Measurements from ENCODE around the gene CYB5R2. TPM values are rescaled to one million over a fixed set of nuclear protein-coding genes. Genes with fewer than 3 reads are reported as not detected.

Gene CYB5R2
- total and polyA plus RNA-seq, 10 donors, result 1.2 to 5.3 (median 2.8) TPM

GRCh38 chr11:7675631-7676030, 2.3 kb upstream of the CYB5R2 start:
- WGBS, 5 donors, result 76 to 93% (median 88%) methylated on average over 3 of the region's 3 CpGs
- peaks cover 0 to 23% (median 16%) of the 10 kb centered on the region in 6 donors for H3K4me1 ChIP-seq
- TF ChIP-seq POLR2AphosphoS5 (IDR thresholded peaks at IDR 0.05) (no peak), CTCF (IDR thresholded peaks at IDR 0.05 in 8 of 11, conservative IDR thresholded peaks at IDR 0.05 in 3 of 11) (no peak), POLR2A (IDR thresholded peaks at IDR 0.05) (no peak)
- peaks cover 2 to 69% (median 35%) of the 10 kb centered on the region in 7 donors for H3K27me3 ChIP-seq (replicated peaks in 1 of 7)
- intact Hi-C loops (cut with DNase I; ENCODE audit: low total_unique reads), result no loop called here
- H3K36me3 ChIP-seq, result no peaks in the 10 kb centered on the region
- no peak for DNase-seq
- no peak overlapping the region for H3K4me3 ChIP-seq
- no peak overlapping the region for H3K27ac ChIP-seq
- H3K9me3 ChIP-seq, result peaks cover 0 to 15% (median 0%) of the 10 kb centered on the region in 8 donors

GRCh38 chr11:7673724-7674434, 579 bp upstream of the CYB5R2 start:
- Histone ChIP-seq H3K27ac (peak overlapping the region in 6 of 8 donors; percentile 28 to 69 (median 46)), H3K9me3 (peaks cover 0 to 12% (median 0%) of the 10 kb centered on the region in 8 donors), H3K4me1 (peaks cover 0 to 23% (median 16%) of the 10 kb centered on the region in 6 donors), H3K4me3 (peak overlapping the region; percentile 33 to 72 (median 45)), H3K36me3 (no peaks in the 10 kb centered on the region), H3K27me3 (replicated peaks in 1 of 7) (peaks cover 2 to 72% (median 35%) of the 10 kb centered on the region in 7 donors)
- no peak for DNase-seq
- TF ChIP-seq POLR2AphosphoS5 (IDR thresholded peaks at IDR 0.05) (peak in 1 of 3 donors; percentile 0), CTCF (IDR thresholded peaks at IDR 0.05 in 8 of 11, conservative IDR thresholded peaks at IDR 0.05 in 3 of 11) (no peak)
- intact Hi-C loops (cut with DNase I; ENCODE audit: low total_unique reads), result no loop called here
- WGBS, 5 donors, result 5 to 7% (median 6%) methylated on average over 44 to 72 of the region's 72 CpGs

GRCh38 chr11:7672276-7672959, 882 bp downstream of the CYB5R2 start:
- H3K27ac ChIP-seq, result no peak overlapping the region
- no peak for TF ChIP-seq CTCF (IDR thresholded peaks at IDR 0.05 in 8 of 11, conservative IDR thresholded peaks at IDR 0.05 in 3 of 11)
- TF ChIP-seq POLR2A (IDR thresholded peaks at IDR 0.05), result no peak
- TF ChIP-seq POLR2AphosphoS5 (IDR thresholded peaks at IDR 0.05), result no peak
- H3K27me3 ChIP-seq (replicated peaks in 1 of 7), result peaks cover 2 to 71% (median 35%) of the 10 kb centered on the region in 7 donors
- peak overlapping the region in 1 of 8 donors; percentile 72 for H3K4me3 ChIP-seq
- peaks cover 0 to 23% (median 16%) of the 10 kb centered on the region in 6 donors for H3K4me1 ChIP-seq
- peaks cover 0 to 9% (median 0%) of the 10 kb centered on the region in 8 donors for H3K9me3 ChIP-seq
- 80 to 92% (median 88%) methylated on average over 14 to 16 of the region's 16 CpGs for WGBS, 5 donors
- intact Hi-C loops (cut with DNase I; ENCODE audit: low total_unique reads), result no loop called here
- H3K36me3 ChIP-seq, result no peaks in the 10 kb centered on the region
- DNase-seq, result no peak
